Activated effector memory CD4-positive, alpha-beta T cell treated with Interleukin-2 at 50 U/mL for 16 hours (primary cell): ENCODE results near the gene QRICH2.
A peak's percentile ranks its signal among the peaks of the same experiment; 100 is the strongest.
"Not testable (repeated sequence)": the region's sequence is repeated elsewhere in the genome, so short reads cannot be mapped to it uniquely, and the experiment has no call there.

ENCODE experiments used
- DNase-seq: peaks from one replicate; pipeline ENCODE4 v3.0.0-alpha.2; 2020

QRICH2 gene

DNA sequence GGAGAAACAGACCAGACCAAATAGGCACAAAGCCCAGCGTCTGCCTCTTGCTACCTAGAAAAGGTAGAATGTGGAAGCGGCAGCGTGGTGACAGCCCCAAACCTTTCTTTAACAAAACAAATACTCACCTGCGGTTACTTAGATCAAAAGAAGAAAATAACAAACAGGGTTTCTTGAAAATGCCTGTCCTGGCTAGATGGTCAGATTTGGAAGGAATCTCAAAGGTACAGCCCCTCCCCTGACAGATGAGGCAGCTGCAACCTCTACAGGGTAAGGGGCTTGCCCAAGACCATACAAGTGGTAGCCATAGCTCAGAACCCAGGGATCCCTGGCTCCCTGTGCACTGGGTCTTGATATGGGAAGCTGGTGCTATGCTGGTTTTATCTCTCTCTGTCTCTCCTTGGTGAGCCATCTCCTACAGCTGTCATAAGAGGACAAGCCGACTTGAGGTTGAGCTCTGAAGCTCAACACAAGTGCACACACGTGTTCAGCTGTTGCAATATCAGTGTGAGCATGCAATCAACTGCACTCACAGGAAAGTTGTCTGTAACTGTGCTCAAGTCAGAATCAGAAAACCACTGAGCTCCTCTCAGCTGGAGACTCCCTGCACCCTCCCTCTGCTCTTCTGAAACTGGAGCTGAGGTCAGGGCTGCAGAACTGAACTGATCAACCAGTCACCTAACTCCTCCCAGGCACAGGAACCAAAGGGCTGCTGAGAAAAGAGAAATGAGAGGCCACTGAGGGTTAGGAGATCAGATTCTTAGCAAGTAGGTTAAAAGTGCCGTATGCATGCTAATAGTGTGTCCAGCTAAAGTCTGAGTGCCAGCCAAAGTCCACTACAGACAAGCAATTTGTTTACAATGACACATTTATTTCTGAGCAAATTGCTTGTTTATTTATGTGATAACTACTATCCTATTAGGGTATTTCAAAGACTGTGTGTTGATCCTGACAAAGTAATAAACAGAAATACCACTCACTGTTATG lies 61.7 kb downstream of the QRICH2 start:
- peak; percentile 46 for DNase-seq

DNA sequence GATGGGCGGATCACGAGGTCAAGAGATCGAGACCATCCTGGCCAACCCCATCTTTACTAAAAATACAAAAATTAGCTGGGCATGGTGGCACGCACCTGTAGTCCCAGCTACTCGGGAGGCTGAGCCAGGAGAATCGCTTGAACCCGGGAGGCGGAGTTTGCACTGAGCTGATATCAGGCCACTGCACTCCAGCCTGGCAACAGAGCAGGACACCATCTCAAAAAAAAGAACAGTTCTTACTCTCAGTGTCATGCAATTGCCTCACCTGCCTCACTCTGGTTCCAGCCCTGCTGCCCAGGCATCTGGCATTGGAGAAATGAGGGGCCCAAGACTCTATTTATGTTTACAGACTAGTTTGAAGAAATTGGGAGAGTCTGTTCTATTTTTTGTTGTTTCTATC lies 63.4 kb downstream of the QRICH2 start:
- DNase-seq: not testable (repeated sequence)

DNA sequence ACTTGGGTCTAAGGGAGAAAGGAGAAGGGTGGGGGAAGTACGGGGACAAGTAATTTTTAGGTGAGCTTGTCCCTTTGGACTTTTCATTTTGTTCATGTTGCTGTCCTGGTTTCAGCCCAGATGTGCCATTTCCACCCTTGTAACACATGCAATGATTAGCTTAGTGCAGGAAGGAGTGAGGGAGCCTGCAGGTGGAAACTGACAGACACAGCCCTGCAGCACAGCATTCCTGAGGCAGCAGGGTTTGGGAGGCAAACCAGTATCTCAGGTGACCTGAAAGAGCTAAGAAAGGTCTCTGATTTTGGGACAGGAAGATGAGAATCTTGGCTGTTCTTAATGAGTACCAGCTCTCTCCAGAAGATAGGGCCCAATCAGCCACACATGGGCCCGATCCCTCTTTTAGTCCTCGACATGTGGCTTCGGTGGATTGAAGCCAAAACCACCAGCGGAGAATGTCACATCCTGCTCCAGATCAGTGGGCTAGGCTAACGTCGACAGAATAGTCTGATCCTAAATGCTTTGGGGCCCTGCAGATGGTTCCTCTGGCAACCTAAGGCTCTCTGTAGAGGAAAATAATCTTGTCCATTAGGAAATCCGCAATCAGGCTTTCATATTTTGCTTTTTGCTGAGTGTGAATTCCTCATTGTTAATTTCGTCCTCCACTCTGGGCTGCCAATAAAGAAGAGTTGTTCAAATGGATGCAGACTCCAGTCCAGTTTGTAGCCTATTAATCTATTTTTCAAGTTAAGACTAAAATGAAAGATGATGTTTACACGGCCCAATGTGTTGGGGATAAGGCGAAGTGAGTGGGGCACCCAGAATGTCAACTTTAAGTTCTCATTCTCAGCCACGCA lies 64.0 kb downstream of the QRICH2 start:
- DNase-seq: no peak

DNA sequence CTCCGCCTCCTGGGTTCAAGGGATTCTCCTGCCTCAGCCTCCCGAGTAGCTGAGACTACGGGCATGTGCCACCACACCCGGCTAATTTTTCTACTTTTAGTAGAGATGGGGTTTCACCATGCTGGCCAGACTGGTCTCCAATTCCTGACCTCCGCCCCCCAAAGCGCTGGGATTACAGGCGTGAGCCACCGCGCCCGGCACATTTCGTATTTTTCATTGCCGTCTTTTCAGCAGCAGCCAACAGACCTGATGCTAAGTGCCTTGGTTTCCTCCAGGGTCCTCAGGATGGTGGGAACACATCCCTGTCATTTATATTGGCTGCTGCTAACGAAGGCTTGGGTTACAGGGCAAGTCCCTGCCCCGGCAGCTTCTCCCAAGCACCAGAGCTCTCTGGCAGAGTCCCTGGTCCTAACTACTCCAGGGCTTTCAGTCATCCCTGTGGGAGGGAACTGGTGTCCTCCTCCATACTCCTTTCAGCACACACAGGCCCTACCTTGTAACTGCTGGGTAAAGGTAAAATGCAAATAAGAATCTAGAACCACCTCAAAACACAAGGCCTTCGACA lies 66.3 kb downstream of the QRICH2 start:
- no peak for DNase-seq

DNA sequence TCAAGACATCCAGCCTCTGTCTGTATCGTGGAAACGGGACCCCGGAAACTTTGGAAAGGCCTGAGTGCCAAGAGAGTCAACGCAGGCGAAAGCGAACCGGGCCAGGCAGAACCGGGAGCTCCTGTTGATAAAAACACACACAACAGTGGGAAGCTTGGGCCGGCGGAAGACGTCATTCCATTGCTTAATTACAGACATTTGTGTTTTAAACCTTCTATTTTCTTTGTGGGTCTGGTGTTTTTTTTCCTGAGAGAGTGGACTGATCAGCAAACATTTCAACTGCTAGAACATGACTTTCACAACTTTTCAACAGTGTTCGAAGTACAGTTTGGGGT lies 66.9 kb downstream of the QRICH2 start:
- DNase-seq: no peak

DNA sequence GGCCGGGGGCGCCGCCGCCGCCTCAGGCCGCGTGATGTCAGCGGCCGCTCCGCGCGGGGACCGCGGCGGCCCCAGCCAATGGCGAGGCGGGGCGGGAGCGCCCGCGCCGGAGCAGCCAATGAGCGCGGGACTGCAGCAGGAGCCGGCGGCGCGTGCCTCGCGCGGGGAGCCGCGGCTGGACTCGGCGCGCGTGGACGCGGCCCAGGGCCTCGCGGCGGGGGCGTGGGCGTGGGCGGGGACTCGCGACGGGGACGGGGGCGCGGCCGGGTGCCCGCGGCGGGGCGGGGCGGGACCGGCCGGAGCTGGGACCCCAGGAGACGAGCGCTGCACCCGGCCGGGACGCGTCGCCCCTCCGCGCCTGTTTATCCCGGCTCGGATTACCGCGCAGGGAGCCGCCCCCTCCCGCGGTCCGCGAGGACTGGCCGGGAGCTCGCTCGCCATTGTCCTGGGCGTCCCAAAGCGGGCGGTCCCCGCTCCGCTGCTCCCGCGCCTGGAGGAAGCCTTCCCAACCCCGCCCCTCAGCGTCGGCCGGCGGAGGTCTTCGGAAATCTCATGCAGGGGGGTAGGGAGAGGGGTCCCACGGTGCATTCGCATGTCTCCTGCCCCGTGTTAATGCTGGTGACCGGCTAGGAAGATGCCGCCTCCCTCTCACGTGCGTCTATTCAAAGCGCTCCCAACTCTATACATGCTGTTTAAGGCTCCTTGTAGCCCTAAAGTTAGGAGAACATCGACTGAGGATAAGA lies 67.4 kb downstream of the QRICH2 start, which contains the start of gene RNF157:
Gene RNF157, minus strand, starts transcription at position 33 of the 743 bp plus-strand sequence. CDS start 253 bp downstream, outside the sequence.
- peak; percentile 58 for DNase-seq

DNA sequence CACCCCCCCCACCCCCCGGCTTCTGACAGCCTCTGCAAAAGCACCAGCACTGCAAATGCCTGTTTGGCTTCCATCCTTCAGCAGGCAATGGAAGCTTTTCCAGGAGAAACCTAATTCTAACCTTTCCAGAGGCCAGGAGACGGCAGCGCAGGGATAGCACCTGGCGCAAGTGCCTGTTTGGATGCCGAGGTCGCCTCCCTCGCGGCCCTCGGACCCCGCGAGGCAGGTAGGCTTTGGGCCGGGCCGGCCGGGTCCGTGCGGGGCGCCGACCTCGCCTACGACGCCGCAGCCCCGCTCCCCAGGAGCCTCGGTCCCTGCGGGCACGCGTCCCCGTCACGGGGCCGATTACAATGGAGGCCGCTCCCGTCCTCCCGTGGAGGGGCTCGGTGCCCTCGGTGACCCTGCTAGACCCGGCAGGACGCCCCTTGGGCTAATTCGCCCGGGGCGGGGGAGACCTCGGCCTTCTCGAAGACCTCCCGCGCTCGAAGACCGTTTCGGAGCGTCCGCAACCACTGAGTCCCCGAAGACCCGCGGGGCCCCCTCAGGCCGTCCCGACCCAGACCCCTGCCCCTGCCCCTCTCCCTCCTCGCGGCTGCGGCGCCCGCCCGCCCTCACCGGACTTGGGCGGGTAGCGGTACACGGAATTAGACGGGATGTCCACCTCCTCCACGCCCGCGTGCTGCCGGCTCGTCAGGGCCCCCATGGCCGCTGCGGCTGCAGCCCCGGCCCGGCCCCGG lies 68.4 kb downstream of the QRICH2 start:
- DNase-seq: no peak

DNA sequence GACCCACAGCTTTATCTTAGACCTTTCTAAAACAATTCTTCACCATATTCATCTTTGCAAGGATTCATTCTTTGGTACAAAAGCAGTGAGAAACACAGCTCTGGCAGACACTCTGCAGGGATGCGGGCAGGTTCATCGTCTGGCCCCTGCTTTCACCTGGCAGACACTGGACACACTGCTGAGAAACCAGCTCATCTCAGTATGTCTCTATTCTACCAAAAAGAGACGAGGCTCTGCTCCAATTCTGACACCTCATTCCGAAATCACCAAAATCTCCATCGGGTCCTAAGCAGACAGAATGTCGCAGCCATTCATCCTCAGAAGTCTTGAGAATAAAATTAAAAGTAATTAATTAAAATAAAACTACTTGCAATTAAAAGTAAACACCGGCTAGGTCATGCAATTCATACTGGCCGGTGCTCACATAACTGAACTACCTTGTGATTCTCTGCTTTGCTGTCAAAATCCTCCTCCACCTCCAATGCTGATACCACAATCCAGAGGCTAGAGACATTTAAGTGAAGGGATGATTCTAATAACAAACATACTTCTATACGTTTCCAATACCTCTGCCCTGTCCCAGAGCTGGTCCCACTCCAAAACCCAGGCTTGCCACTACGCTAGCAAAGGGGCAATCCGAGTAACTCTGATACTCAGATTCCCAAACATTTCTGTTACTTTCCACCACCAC lies 69.1 kb downstream of the QRICH2 start:
- DNase-seq: no peak

DNA sequence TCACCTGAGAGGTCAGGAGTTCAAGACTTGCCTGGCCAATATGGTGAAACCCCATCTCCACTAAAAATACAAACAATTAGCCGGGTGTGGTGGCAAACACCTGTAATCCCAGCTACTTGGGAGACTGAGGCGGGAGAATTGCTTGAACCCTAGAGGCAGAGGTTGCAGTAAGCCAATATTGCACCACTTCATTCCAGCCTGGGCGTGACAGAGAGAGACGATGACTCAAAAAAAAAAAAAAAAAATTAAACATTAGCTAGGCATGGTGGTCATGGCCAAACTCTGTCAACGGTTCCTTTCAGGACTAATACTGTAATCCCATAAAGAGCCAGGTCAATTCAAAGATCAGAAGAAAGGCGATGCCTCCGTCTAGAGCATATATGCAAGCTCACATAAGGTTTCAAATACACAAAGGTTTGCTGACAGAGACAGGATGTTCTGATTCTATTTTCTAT lies 70.2 kb downstream of the QRICH2 start:
- no peak for DNase-seq

DNA sequence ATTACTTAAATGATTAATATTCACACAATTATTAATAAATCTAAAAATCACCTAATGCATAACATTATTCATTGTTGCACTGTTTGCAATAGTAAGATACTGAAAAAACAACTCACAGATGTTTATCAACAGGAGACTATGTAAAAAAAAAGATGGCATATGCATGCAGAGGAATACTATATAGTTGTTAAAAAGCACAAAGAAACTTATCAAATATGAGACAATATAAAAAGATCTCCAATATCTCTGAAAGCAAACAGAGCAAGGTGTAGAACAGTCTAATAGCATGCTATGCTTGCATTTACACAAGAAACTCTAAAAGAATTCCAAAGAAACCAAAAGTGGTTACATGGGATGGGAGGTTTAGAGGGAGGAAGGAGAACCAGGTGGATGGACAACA lies 71.5 kb downstream of the QRICH2 start:
- no peak for DNase-seq

DNA sequence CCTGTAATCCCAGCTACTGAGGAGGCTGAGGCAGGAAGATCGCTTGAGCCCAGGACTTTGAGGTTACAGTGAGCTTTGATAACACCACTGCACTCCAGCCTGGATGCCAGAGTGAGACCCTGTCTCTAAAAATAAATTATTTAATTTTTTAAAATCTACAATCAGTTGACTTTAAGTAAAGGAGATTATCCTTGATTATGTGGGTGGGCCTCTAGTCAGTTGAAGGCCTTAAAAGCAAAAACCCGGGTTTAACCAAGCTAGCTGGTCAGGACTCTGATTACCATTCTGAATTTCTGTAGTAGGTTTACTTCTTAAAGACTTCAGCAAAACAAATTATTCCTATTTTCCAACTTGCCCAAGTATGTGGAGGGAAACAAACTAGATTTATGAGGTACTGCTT lies 72.2 kb downstream of the QRICH2 start:
- no peak for DNase-seq

DNA sequence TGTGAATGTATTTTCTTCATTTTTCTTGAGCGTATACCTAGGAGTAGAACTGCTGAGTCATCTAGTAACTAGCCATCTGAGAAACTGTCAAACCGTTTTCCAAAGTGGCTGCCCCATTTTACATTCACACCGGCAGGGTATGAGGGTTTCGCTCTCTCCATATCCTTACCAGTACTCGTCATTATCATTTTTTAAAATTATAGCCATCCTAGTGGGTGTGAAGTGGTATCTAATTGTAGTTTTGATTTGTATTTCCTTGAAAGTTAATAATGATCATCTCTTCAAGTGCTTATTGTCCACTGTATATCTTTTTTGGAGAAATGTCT lies 73.8 kb downstream of the QRICH2 start:
- no peak for DNase-seq

DNA sequence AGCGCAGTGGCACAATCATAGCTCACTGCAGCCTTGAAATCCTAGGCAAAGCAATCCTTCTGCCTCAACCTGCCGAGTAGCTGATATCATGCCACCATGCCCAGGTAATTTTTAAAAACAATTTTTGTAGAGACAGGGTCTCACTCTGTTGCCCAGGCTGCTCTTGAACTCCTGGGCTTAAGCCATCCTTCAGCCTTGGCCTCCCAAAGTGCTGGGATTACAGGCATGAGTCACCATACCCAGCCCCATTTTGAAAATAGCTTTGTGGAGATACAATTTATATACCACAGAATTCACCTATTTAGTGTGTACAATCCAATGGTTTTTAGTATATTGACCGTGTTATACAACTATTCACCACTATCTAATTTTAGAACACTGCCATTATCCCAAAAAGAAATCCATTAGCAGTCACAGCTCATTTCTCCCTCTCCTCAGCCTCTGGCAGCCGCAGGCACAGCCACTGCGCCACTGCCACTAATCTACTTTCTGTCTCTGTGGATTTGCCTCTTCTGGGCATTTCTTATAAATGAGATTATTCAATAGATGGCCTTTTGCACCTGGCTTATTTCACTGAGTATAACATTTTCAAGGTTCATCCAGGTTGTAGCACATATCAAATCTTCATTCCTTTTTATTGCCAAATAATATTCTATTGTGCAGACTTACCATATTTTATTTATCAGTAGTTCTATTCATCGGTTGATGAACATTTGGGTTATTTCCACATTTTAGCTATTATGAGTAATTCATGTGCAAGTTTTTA lies 74.3 kb downstream of the QRICH2 start:
- DNase-seq: no peak

DNA sequence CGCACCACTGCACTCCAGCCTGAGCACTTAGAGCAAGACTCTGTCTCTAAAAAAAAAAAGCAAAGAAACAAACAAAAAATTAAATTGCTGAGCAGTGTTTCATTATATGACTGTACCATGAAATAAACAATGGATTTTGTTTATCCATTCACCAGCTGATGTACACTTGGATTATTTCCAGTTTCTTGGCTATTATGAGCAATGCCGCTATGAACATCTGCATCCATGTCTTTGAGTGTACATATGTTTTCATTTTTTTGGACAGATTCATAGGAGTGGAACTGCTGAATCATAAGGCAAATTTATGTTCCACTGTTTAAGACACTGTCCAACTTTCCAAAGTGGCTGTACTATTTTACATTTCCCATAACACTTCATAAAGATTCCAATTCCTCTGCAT lies 75.7 kb downstream of the QRICH2 start:
- no peak for DNase-seq

DNA sequence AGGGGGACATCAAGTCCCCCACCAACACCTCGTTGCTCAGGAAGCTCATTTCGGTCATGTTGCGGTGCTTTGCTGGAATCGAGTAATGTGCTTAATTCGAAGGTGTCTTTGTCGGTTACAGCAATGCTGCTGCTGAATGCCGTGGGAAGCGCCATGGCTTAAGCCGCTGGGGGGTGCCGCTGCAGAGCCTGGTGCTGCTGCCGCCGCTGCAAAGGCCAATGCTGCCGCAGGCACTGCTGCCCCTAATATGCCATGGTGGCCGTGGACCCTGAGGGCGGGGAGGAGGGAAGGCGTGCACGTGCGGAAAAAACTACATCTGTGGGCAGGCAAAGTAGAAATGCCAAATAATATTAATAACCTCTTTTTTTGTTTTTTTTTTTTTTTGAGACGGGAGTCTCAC lies 81.3 kb downstream of the QRICH2 start:
- DNase-seq: not testable (repeated sequence)

DNA sequence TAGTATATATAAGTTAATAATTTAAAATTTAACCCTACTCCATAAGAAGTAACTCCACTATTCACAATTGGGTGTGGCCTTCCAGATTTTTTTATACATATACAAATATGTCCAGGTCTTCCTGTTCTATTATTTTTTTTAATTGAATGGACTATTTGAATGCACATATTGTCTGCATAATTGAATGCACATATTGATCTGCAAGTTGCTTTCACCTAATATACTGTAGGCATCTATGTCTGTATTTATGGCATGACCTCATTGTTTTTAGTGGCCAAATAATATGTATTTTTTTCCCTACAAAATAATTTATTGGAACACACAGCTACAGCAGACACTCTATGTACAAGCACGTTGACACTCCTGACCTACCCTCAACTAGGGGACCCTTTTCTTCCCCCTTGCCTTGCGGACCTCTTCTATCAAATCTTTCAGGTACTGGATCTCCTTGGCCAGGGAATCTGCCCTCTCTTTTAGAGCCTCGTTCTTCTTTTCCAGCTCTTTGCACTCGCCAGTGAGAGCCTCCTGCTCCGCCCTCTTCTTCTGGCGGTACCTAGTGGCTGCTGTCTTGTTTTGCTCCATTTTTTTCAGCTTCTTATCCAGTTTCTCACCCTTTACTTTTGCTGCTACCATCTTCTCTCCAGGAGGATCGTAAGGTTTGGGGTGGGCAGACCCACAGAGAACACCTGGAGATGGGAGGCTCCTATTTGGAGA lies 82.5 kb downstream of the QRICH2 start:
- DNase-seq: not testable (repeated sequence)
